DND-41 (cell line): Measurements from ENCODE around the gene AVEN.

Experiments
- CTCF ChIP-seq: IDR thresholded peaks from 2 replicates; pipeline ENCODE4 v1.5.1; 2012; ENCODE audit warnings: borderline replicate concordance, low read length, moderate library complexity, mild to moderate bottlenecking; ENCODE audit not compliant: poor library complexity, severe bottlenecking; ENCODE audit errors: extremely low read depth
- EZH2 ChIP-seq: IDR thresholded peaks from 3 replicates; pipeline ENCODE4 v1.6.1; 2012; ENCODE audit warnings: borderline replicate concordance, low read depth, mild to moderate bottlenecking, moderate library complexity, low read length, inconsistent platforms; ENCODE audit not compliant: severe bottlenecking

- no peak for TF ChIP-seq CTCF
- no peak for TF ChIP-seq EZH2
Measured at GRCh38 chr15:34012461-34013028, 26.5 kb downstream of the AVEN start.
